ENCODE measurements around the gene IL18.

The IL18 gene

GRCh38 chr11:112182867-112183266, 19.0 kb upstream of the IL18 start:
- DNase-seq (ENCODE audit: low spot score), result no peak
- ChIA-PET POLR2A (ENCODE audit: low non-redundant PET) (no interaction called here), CTCF (no interaction called here)
- no peak for TF ChIP-seq CTCF (conservative IDR thresholded peaks at IDR 0.05; ENCODE audit: low read depth)
- H3K27ac ChIP-seq, result no peak overlapping the region

GRCh38 chr11:112179601-112180000, 15.7 kb upstream of the IL18 start:
- POLR2A ChIA-PET (ENCODE audit: low non-redundant PET), result no interaction called here
- H3K27ac ChIP-seq, result no peak overlapping the region
- no peak for DNase-seq (ENCODE audit: low spot score)
- CTCF ChIA-PET, result interaction anchor here (0.6 to 0.8 kb wide), 2 partner anchors 68 to 205 kb away, joined by 3 to 8 read pairs; no protein-coding TSS in a partner anchor
- TF ChIP-seq CTCF (conservative IDR thresholded peaks at IDR 0.05; ENCODE audit: low read depth), result no peak

GRCh38 chr11:112178936-112179335, 15.0 kb upstream of the IL18 start:
- ChIA-PET POLR2A (ENCODE audit: low non-redundant PET) (no interaction called here), CTCF (interaction anchor here (0.6 to 0.8 kb wide), 3 partner anchors 16 to 204 kb away, joined by 3 to 8 read pairs (median 3); no protein-coding TSS in a partner anchor)
- no peak for DNase-seq (ENCODE audit: low spot score)
- TF ChIP-seq CTCF (conservative IDR thresholded peaks at IDR 0.05; ENCODE audit: low read depth), result no peak
- H3K27ac ChIP-seq, result no peak overlapping the region

- TF ChIP-seq CTCF (conservative IDR thresholded peaks at IDR 0.05; ENCODE audit: low read depth), result no peak
- no peak for DNase-seq (ENCODE audit: low spot score)
- ChIA-PET CTCF (interaction anchor here (0.6 to 0.7 kb wide), 2 partner anchors 17 to 80 kb away, joined by 3 read pairs; no protein-coding TSS in a partner anchor), POLR2A (ENCODE audit: low non-redundant PET) (no interaction called here)
- H3K27ac ChIP-seq, result no peak overlapping the region
Measured at GRCh38 chr11:112178428-112178827, 14.5 kb upstream of the IL18 start.

- DNase-seq (ENCODE audit: low spot score), result no peak
- H3K27ac ChIP-seq, result no peak overlapping the region
- no peak for TF ChIP-seq CTCF (conservative IDR thresholded peaks at IDR 0.05; ENCODE audit: low read depth)
- POLR2A ChIA-PET (ENCODE audit: low non-redundant PET), result no interaction called here
- CTCF ChIA-PET, result no interaction called here
Measured at GRCh38 chr11:112177589-112177988, 13.7 kb upstream of the IL18 start.

- TF ChIP-seq CTCF (conservative IDR thresholded peaks at IDR 0.05; ENCODE audit: low read depth), result no peak
- H3K27ac ChIP-seq, result no peak overlapping the region
- no peak for DNase-seq (ENCODE audit: low spot score)
- POLR2A ChIA-PET (ENCODE audit: low non-redundant PET), result no interaction called here
- CTCF ChIA-PET, result interaction anchor here (0.7 kb wide), 2 partner anchors 62 to 655 kb away, joined by 5 to 7 read pairs; no protein-coding TSS in a partner anchor
Measured at GRCh38 chr11:112176077-112176476, 12.2 kb upstream of the IL18 start.

Data from RWPE1 (cell line).